Activated CD4-positive, alpha-beta T cell treated with anti-CD3 and anti-CD28 coated beads, Interleukin-2, Interleukin-4, amounts not matched to agents 100 ng/mL and 50 ng/mL, durations not matched to agents 16 hours and 8 hours (primary cell): ENCODE data around the gene LRP5.

Experiments
- DNase-seq: peaks from one replicate; pipeline ENCODE4 v3.0.0-alpha.2; 2020; ENCODE audit warnings: low spot score

Gene LRP5

DNA sequence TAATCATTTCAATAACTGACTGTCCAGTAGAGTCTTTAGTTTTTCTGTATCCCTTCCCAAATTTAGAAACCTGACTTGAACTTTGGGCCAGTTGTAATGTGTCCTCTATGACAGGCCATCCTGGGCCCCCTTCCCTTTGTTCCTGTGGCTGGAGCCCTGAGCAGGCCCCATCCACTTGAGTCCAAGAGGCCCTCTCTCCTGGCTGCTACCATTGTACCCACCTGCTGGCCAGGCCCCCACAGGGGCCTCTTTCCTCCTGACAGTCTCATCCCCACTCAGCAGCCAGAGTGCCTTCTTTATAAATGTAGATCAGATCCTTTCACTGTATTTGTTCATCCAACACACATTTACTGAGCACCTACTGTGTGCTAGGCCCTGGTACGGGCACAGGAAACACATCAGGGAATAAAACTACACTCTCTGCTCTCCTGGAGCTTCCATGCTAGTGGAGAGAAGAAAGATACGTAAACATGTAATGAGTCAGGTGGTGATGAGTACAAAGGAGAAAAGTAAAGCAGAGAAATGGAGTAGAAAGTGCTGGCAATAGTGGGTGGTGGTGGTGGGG, 2.7 kb upstream of the LRP5 start:
- DNase-seq = no peak

- DNase-seq = no peak
Observed at GRCh38 chr11:68311160-68312116, 953 bp upstream of the LRP5 start.

GRCh38 chr11:68312780-68313573, 586 bp downstream of the LRP5 start:
- DNase-seq = peak; percentile 10

GRCh38 chr11:68313574-68314202, 1.3 kb downstream of the LRP5 start:
- no peak for DNase-seq

DNA sequence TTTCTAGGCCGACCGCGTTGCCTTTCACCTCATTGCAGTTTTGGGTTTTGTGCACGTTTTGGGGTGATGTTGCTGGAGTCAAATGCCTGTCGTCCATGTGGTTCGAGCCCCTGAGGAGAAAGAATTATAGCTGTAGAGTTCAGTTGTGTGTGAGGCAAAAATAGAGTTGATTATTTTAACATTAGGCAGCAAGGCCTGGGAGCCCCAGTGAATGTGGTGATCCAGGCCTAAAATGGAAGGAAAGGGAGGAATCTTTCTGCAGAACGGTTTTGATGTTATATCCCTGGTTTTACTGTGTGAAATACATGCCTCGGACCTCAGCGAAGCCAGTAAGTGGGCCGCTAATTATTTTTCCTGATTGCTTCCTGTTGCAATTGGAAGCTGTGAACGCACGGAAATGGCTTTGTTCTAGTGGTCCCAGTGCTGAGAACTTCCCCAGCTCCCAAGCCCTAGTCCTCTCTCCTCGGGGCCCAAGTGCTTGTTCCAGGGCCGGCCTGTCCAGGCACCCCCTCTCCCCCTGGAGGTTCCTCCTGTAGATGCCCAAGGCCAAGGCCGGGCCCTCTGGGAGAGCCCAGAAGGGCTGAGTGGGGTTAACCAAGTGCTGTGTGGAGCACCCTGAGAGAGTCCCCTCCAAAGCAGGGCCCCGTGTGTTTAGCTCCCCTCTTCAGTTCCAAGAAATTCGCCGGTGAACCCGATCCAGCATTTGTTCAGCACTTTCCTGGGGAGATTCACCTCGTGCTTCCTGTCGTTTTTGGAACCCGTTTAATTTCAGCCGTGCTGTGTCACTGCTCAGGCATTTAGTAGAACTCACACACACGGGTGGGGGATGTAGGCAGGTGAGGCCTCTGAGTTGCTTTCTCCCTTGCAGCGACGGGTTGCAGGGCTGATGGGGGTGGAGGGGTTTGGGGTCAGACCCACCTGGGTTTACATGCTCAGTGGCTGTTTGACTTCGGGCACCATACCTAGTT, 2.1 kb downstream of the LRP5 start:
- no peak for DNase-seq

- DNase-seq = no peak
Observed at GRCh38 chr11:68315171-68315920, 3.0 kb downstream of the LRP5 start.

DNA sequence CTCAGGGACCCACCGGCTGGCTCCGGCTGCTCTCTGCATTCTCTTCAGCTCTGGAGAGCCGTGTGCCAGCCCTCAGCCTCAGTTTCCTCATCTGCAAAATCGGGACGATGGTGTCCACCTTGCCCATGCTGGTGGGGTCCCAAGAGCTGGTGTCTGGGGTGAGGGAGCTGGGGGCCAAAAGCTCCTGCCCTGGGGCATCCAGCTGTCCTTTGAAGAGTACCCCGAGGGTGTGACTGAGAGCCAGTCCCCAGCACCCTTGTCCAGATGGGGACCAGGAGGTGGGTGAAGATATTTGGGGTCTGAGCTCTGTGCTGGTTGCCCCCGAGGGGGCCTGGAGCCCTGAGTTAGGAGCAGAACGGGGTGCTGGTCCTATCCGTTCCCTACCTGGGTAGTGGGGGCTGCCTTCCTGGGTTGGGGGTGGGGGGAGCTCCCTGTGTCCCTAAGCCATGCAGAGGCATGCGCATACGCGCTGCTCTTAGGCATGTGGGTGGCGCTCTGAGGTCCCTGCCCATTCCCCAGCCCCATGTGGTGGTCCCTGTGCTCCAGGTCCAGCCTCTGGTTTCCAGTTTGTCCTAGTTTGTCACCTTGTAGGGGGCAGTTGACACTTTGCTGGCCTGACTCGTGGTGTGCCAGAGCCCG, 4.9 kb downstream of the LRP5 start:
- no peak for DNase-seq

- no peak for DNase-seq
Observed at GRCh38 chr11:68321293-68322051, 9.1 kb downstream of the LRP5 start.

DNA sequence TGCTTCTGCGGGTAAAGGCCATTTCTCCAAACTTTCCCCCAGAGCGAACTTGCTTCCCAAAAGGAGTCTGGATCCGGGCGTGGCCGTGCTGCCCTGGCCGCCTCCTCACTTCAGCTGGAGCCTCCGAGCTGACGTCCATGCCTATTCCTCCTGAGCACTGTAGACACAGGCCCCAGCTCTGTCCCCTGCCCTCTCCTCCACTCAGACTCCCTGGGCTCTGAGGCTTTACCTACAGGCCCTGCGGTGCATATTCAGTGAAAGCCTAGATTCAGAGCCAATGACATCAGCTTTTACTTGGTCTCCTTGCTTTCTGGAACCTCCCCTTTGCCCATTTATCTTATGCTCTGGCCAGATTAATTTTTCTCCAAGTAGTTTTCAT, 9.7 kb downstream of the LRP5 start:
- DNase-seq = no peak

- DNase-seq = no peak
Observed at GRCh38 chr11:68324241-68324640, 11.8 kb downstream of the LRP5 start.

DNA sequence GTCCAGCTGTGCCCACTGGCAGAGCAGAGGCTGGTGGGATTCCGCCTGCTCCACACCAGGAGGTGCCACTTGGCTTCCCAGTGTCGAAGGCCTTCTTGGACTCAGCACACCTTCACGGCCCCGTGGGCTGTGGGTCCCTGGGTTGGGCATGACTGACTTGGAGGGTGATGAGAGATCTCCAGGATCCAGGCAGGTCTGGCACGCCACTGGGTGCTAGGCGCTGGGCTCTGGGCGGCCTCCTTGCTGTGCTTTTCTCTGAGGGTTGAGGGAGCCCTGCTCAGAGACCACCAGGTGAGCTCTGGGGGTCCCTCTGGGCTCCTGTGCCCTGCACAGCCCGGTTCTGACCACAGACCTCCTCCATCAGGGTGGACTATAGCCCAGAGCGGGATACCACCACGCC, 12.3 kb downstream of the LRP5 start:
- DNase-seq = no peak

DNA sequence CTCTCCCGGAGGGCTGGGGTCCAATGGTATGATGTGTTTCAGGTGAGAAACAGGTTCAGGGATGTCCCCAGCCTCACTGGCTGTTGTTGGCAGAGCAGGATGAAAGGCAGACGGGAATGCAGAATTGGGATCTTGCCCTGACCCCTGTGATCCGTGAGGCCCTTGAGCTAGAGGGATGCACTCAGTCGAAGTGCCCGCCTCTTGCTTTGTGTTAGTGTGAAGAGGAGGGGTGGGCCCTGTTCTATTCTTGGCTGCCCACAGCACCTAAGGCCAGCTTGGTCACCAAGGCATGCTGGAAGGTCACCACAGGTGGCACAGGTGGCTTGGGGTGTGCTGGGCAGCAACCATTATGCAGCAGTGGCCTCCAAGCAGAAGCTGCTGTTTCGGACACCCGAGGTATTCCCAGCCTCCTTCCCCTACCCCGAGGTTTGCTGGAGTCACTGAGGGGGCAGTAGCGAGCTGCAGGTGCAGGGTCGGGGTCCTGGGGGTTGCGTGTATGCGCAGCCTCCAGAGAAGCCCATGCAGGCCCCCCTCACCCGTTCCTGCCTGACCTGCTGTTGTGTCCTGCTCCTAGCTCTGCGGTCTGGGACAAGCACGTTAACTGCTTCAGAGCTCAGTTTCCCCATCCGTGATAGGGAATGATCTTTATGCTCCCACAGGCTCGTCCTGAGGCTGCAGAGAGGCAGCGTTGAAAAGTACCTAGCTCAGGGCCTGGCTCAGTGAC, 13.0 kb downstream of the LRP5 start:
- DNase-seq = no peak

GRCh38 chr11:68325907-68326220, 13.5 kb downstream of the LRP5 start:
- no peak for DNase-seq

- DNase-seq = no peak
Observed at GRCh38 chr11:68326334-68327215, 14.2 kb downstream of the LRP5 start.

- no peak for DNase-seq
Observed at GRCh38 chr11:68327586-68328370, 15.4 kb downstream of the LRP5 start.

- no peak for DNase-seq
Observed at GRCh38 chr11:68328374-68329091, 16.1 kb downstream of the LRP5 start.
